Stomach (tissue), 4 donors: ENCODE results near the gene CFHR3.
A peak's percentile ranks its signal among the peaks of the same experiment; 100 is the strongest.
"Not testable (repeated sequence)": the region's sequence is repeated elsewhere in the genome, so short reads cannot be mapped to it uniquely, and the experiment has no call there.

Source experiments
- EP300 ChIP-seq: sonication (generic); formaldehyde crosslinking; IDR thresholded peaks from one replicate; pipeline ENCODE4 v1.6.1; 2017; ENCODE audit warnings: antibody characterized with exemption
- TF ChIP-seq, protein P1 (sequence below), 7 experiments: fragments of 450-650 bp in 4 of 7; fragments of 200-600 bp in 3 of 7; sonication (generic) in 3 of 7; IDR thresholded peaks; one replicate each; pipeline ENCODE4 v1.5.1; 2016 to 2019; ENCODE audit warnings: antibody characterized with exemption in 7 of 7, control low read depth in 2 of 7, mild to moderate bottlenecking in 1 of 7

DNA sequence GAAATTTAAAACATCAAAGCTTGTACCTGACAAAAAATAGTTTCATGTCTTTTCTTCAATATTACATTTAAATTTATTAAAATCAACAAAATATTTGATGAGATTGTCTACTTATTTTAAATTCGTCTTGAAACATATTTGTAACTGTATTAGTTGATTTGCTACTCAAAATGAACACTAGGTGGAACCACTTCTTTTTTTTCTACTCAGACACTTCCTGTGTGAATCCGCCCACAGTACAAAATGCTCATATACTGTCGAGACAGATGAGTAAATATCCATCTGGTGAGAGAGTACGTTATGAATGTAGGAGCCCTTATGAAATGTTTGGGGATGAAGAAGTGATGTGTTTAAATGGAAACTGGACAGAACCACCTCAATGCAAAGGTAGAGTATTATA, 53.2 kb downstream of the CFHR3 start:
- TF ChIP-seq, protein P1, sequence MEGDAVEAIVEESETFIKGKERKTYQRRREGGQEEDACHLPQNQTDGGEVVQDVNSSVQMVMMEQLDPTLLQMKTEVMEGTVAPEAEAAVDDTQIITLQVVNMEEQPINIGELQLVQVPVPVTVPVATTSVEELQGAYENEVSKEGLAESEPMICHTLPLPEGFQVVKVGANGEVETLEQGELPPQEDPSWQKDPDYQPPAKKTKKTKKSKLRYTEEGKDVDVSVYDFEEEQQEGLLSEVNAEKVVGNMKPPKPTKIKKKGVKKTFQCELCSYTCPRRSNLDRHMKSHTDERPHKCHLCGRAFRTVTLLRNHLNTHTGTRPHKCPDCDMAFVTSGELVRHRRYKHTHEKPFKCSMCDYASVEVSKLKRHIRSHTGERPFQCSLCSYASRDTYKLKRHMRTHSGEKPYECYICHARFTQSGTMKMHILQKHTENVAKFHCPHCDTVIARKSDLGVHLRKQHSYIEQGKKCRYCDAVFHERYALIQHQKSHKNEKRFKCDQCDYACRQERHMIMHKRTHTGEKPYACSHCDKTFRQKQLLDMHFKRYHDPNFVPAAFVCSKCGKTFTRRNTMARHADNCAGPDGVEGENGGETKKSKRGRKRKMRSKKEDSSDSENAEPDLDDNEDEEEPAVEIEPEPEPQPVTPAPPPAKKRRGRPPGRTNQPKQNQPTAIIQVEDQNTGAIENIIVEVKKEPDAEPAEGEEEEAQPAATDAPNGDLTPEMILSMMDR (IDR thresholded peaks at IDR 0.05): peak in 2 of 7 experiments; percentile 13 to 19
- not testable (repeated sequence) for TF ChIP-seq EP300
